WTC11 (cell line): ENCODE results near the gene MVD. TPM values are rescaled to one million over a fixed set of nuclear protein-coding genes. Genes with fewer than 3 reads are reported as not detected.

Experiments used
- ATAC-seq: fragments of 200-7000 bp; cut with Tn5 transposase; 2 replicates; pipeline ENCODE4 v1.10.0; 2021; ENCODE audit warnings: mild to moderate bottlenecking, moderate library complexity
- CTCF ChIA-PET: fragments of 300-600 bp; sonication (Branson Sonifier 250); formaldehyde crosslinking; loops from one replicate; lab custom pipeline; 2021; ENCODE audit warnings: antibody characterized with exemption; lab: Charles Lee
- POLR2A ChIA-PET: fragments of 350-600 bp; sonication (Branson Sonifier 250); formaldehyde crosslinking; loops from one replicate; lab custom pipeline; 2021; ENCODE audit warnings: antibody characterized with exemption; lab: Charles Lee
- DNase-seq: peaks from one replicate; pipeline ENCODE4 v3.0.0; 2021; ENCODE audit warnings: low spot score
- H3K27ac Mint-ChIP-seq: 2 replicates; pipeline ENCODE4 v1.8.0; 2021; ENCODE audit warnings: mixed read lengths
- H3K27me3 Mint-ChIP-seq: 2 replicates; pipeline ENCODE4 v1.8.0; 2021; ENCODE audit warnings: low read depth, mild to moderate bottlenecking, moderate library complexity, mixed read lengths
- H3K36me3 Mint-ChIP-seq: 2 replicates; pipeline ENCODE4 v1.8.0; 2021; ENCODE audit warnings: mixed read lengths
- H3K4me1 Mint-ChIP-seq: 2 replicates; pipeline ENCODE4 v1.8.0; 2022; ENCODE audit warnings: mixed read lengths
- H3K4me3 Mint-ChIP-seq: 2 replicates; pipeline ENCODE4 v1.8.0; 2021; ENCODE audit warnings: mild to moderate bottlenecking, moderate library complexity, mixed read lengths
- H3K9me3 Mint-ChIP-seq: 2 replicates; pipeline ENCODE4 v1.8.0; 2021; ENCODE audit warnings: mixed read lengths
- ATF1 ChIP-seq: sonication (generic); formaldehyde crosslinking; IDR thresholded peaks from 2 replicates; pipeline ENCODE4 v1.8.1; 2023; ENCODE audit warnings: mild to moderate bottlenecking, moderate library complexity, missing genetic modification reagents
- CREM ChIP-seq: sonication (generic); formaldehyde crosslinking; IDR thresholded peaks from 2 replicates; pipeline ENCODE4 v1.8.1; 2022; ENCODE audit warnings: mild to moderate bottlenecking, missing genetic modification reagents, moderate library complexity
- ETV6 ChIP-seq: sonication (generic); formaldehyde crosslinking; IDR thresholded peaks from 2 replicates; pipeline ENCODE4 v1.8.1; 2022; ENCODE audit warnings: mild to moderate bottlenecking, missing genetic modification reagents
- FOXK1 ChIP-seq: sonication (generic); formaldehyde crosslinking; IDR thresholded peaks from 2 replicates; pipeline ENCODE4 v1.8.0; 2022; ENCODE audit warnings: mild to moderate bottlenecking, moderate library complexity, missing genetic modification reagents
- GABPB1 ChIP-seq: sonication (generic); formaldehyde crosslinking; IDR thresholded peaks from 2 replicates; pipeline ENCODE4 v1.8.1; 2023; ENCODE audit warnings: mild to moderate bottlenecking, missing genetic modification reagents
- GRHL2 ChIP-seq: fragments of 250-450 bp; sonication (Bioruptor Pico); IDR thresholded peaks from 2 replicates; pipeline ENCODE4 v1.8.0; 2022; ENCODE audit warnings: mild to moderate bottlenecking, moderate library complexity; ENCODE audit not compliant: insufficient replicate concordance, severe bottlenecking
- RORB ChIP-seq: fragments of 250-450 bp; sonication (Bioruptor Pico); IDR thresholded peaks from 2 replicates; pipeline ENCODE4 v1.9.0; 2021; ENCODE audit warnings: mild to moderate bottlenecking
- TEAD1 ChIP-seq: sonication (generic); formaldehyde crosslinking; IDR thresholded peaks from 2 replicates; pipeline ENCODE4 v1.8.0; 2022; ENCODE audit warnings: mild to moderate bottlenecking, missing genetic modification reagents
- ZBTB21 ChIP-seq: sonication (generic); formaldehyde crosslinking; IDR thresholded peaks from 2 replicates; pipeline ENCODE4 v1.8.1; 2023; ENCODE audit warnings: mild to moderate bottlenecking, missing genetic modification reagents, borderline replicate concordance
- ZNF121 ChIP-seq: sonication (generic); formaldehyde crosslinking; IDR thresholded peaks from 2 replicates; pipeline ENCODE4 v1.8.0; 2023; ENCODE audit warnings: missing genetic modification reagents
- ZNF423 ChIP-seq: fragments of 250-450 bp; sonication (Bioruptor Pico); IDR thresholded peaks from 2 replicates; pipeline ENCODE4 v2.1.2; 2022; ENCODE audit warnings: mild to moderate bottlenecking, moderate library complexity
- total RNA-seq: library from RNA; stranded (reverse); gene quantifications from 3 replicates; pipeline ENCODE4 v1.2.3, GENCODE V29; 2021
- TF ChIP-seq, protein P1 (sequence below): sonication (generic); formaldehyde crosslinking; conservative IDR thresholded peaks from 2 replicates; pipeline ENCODE4 v1.8.1; 2023; ENCODE audit warnings: mild to moderate bottlenecking, low read depth, missing genetic modification reagents, moderate library complexity
- TF ChIP-seq, protein P2 (sequence below): sonication (generic); formaldehyde crosslinking; conservative IDR thresholded peaks from 2 replicates; pipeline ENCODE4 v1.8.1; 2022; ENCODE audit warnings: mild to moderate bottlenecking, missing genetic modification reagents
- TF ChIP-seq, protein P3 (sequence below): fragments of 250-450 bp; sonication (Bioruptor Pico); IDR thresholded peaks from 2 replicates; pipeline ENCODE4 v2.1.2; 2022; ENCODE audit warnings: mild to moderate bottlenecking, moderate library complexity
- TF ChIP-seq, protein P4 (sequence below): sonication (generic); formaldehyde crosslinking; IDR thresholded peaks from 2 replicates; pipeline ENCODE4 v1.8.1; 2023; ENCODE audit warnings: mild to moderate bottlenecking, moderate library complexity, missing genetic modification reagents
- TF ChIP-seq, protein P5 (sequence below): sonication (generic); formaldehyde crosslinking; IDR thresholded peaks from 2 replicates; pipeline ENCODE4 v1.8.1; 2023; ENCODE audit warnings: mild to moderate bottlenecking, missing genetic modification reagents, moderate library complexity
- TF ChIP-seq, protein P6 (sequence below): fragments of 250-450 bp; sonication (Bioruptor Pico); IDR thresholded peaks from 2 replicates; pipeline ENCODE4 v1.9.0; 2021; ENCODE audit warnings: mild to moderate bottlenecking
- TF ChIP-seq, protein P7 (sequence below): fragments of 250-450 bp; sonication (Bioruptor Pico); IDR thresholded peaks from 2 replicates; pipeline ENCODE4 v1.9.0; 2021; ENCODE audit warnings: mild to moderate bottlenecking

Gene MVD
- total RNA-seq, 1 experiment from 2014 or later = 113 TPM

DNA sequence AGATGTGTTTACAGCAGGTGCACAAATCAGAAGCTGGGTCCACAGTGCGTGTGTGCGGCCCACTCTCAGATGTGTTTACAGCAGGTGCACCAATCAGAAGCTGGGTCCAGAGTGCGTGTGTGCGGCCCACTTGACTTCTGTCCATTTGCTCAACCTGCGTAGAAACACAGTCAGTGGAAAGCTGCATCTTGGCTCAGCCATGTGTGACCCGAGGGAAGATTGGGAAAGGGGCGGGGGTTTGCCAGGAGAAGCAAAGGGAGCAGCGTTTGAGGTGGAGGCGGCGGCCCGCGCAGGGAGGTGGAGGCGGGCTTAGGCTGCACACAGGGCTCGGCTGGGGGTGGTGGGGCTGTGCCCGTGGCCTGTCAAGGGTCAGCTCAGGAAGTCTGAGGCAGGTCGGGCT is 47.7 kb upstream of the MVD start (continued):
- TF ChIP-seq, protein P1, sequence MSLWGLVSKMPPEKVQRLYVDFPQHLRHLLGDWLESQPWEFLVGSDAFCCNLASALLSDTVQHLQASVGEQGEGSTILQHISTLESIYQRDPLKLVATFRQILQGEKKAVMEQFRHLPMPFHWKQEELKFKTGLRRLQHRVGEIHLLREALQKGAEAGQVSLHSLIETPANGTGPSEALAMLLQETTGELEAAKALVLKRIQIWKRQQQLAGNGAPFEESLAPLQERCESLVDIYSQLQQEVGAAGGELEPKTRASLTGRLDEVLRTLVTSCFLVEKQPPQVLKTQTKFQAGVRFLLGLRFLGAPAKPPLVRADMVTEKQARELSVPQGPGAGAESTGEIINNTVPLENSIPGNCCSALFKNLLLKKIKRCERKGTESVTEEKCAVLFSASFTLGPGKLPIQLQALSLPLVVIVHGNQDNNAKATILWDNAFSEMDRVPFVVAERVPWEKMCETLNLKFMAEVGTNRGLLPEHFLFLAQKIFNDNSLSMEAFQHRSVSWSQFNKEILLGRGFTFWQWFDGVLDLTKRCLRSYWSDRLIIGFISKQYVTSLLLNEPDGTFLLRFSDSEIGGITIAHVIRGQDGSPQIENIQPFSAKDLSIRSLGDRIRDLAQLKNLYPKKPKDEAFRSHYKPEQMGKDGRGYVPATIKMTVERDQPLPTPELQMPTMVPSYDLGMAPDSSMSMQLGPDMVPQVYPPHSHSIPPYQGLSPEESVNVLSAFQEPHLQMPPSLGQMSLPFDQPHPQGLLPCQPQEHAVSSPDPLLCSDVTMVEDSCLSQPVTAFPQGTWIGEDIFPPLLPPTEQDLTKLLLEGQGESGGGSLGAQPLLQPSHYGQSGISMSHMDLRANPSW (CRISPR knock-in tag) = no peak
- no peak for TF ChIP-seq FOXK1 (CRISPR knock-in tag)
- TF ChIP-seq, all 79 proteins: peak for 0

DNA sequence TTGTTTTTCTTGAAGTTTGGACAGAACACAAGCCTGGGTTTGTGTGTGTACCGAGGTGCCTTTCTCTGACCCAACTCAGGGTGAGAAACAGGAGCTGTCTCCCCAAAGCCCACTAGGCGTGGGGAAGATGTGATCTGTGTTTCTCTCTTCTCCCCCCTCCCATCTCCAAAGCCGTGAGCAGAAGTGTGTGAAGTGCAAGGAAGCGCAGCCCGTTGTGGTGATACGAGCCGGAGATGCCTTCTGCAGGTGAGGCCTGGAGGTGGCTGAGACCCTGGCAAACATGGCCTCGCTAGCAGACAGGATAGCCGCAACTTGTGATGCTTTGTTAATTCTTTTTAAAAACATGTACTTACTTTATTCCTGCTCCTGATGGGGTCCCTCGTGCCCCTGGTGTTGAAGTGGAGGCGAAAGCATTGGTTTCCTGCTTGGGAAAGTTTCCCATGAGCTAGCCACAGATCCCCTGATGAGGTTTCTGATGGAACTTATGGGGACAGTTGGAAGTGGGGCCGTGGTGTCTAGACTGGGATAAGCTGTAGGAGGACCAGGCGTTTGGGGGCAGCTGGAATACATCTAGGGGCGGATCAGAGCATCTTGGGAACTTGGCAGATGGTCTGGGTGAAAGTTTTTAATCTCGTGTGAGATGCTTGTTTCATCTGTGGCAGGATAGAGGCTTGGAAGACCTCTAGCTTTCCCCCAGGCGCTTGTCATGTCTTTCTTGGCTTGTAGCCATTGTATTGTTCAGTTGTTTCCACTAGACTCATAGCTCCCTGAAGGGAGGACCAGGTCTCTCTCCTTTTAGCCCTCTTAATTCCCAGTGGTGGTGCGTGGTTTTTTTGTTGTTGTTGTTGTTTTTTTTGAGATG is 44.3 kb upstream of the MVD start:
- Mint-ChIP-seq H3K9me3 (no peaks in the 10 kb centered on the region), H3K27me3 (no peaks in the 10 kb centered on the region), H3K4me1 (peaks cover 19% of the 10 kb centered on the region), H3K27ac (peak overlapping the region; percentile 42), H3K4me3 (peak overlapping the region; percentile 85), H3K36me3 (no peaks in the 10 kb centered on the region)
- ChIA-PET CTCF (interaction anchor here (0.6 to 6.8 kb wide), 3 partner anchors 30 to 142 kb away, joined by 3 to 46 read pairs (median 3); no protein-coding TSS in a partner anchor), POLR2A (no interaction called here)
- ATAC-seq (no peak), DNase-seq (no peak)
- no peak for TF ChIP-seq ZNF423 (CRISPR knock-in tag)
- no peak for TF ChIP-seq ZNF121 (CRISPR knock-in tag)
- TF ChIP-seq ATF1 (CRISPR knock-in tag) = no peak

DNA sequence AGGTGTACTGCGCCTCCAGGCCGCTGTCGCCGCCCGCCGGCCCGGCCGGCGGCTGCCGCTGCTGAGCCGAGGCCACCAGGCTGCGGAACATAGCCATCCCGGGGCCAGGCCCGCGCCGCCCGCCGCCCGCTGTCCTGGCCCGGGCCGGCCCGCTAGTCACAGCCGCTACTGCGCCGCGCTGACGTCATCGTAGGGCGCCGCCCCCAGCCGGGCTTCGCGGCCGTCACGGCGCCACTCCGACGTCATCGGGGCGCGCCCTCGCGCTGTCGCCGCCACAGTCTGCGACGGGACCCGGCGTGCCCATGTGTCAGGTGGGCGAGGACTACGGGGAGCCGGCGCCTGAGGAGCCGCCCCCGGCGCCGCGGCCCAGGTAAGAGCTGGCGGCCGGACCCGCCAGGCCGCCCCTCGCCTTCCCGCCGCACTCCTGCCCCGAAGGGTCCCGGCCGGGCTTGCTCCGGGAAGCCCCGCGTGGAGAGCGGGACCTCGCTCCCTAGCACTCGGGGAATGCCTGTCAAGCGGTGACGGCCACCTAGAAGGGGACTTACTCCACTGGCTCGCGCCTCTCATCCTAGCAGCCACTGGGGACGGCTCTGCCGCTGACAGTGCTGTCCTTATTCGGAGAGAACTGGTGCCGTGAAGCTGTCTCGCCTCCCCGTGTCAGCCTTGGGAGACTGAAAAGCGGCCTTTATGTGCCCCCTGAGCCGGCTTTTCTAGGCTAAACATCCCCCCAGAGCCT is 43.5 kb upstream of the MVD start, which contains the start of the genes CTU2 and RNF166:
Gene CTU2, plus strand, starts transcription at position 275 of the 736 bp plus-strand sequence. Its CDS starts 28 bp downstream, at position 303.
Gene RNF166, minus strand, starts transcription at position 180 of the 736 bp plus-strand sequence. Its CDS starts 83 bp downstream, at position 97.
- no peaks in the 10 kb centered on the region for H3K27me3 Mint-ChIP-seq
- H3K9me3 Mint-ChIP-seq = no peaks in the 10 kb centered on the region
- H3K4me1 Mint-ChIP-seq = peaks cover 19% of the 10 kb centered on the region
- H3K4me3 Mint-ChIP-seq = peak within 1 kb of the TSS; percentile 85
- peak; percentile 84 for ATAC-seq
- H3K27ac Mint-ChIP-seq = peak within 1 kb of the TSS; percentile 42
- H3K36me3 Mint-ChIP-seq = no peaks in the 10 kb centered on the region
- POLR2A ChIA-PET = no interaction called here
- CTCF ChIA-PET = interaction anchor here (0.6 to 6.8 kb wide), 3 partner anchors 21 to 34 kb away, joined by 3 to 46 read pairs (median 6); no protein-coding TSS in a partner anchor
- peak; percentile 90 for DNase-seq
- TF ChIP-seq ETV6 (CRISPR knock-in tag) (peak; percentile 86; the same call in 1 of the 2 replicates), GABPB1 (peak; percentile 57; the same call in 1 of the 2 replicates), ZBTB21 (peak; percentile 97), TEAD1 (peak; percentile 73), CREM (CRISPR knock-in tag) (peak; percentile 100), ATF1 (CRISPR knock-in tag) (peak; percentile 94; the same call in 1 of the 2 replicates), GRHL2 (CRISPR knock-in tag) (no peak), RORB (CRISPR knock-in tag) (no peak), FOXK1 (CRISPR knock-in tag) (peak; percentile 99)
- TF ChIP-seq, protein P2, sequence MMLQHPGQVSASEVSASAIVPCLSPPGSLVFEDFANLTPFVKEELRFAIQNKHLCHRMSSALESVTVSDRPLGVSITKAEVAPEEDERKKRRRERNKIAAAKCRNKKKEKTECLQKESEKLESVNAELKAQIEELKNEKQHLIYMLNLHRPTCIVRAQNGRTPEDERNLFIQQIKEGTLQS (CRISPR knock-in tag) = no peak
- TF ChIP-seq, protein P3, sequence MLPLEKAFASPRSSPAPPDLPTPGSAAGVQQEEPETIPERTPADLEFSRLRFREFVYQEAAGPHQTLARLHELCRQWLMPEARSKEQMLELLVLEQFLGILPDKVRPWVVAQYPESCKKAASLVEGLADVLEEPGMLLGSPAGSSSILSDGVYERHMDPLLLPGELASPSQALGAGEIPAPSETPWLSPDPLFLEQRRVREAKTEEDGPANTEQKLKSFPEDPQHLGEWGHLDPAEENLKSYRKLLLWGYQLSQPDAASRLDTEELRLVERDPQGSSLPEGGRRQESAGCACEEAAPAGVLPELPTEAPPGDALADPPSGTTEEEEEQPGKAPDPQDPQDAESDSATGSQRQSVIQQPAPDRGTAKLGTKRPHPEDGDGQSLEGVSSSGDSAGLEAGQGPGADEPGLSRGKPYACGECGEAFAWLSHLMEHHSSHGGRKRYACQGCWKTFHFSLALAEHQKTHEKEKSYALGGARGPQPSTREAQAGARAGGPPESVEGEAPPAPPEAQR (CRISPR knock-in tag) = no peak
- TF ChIP-seq, protein P4, sequence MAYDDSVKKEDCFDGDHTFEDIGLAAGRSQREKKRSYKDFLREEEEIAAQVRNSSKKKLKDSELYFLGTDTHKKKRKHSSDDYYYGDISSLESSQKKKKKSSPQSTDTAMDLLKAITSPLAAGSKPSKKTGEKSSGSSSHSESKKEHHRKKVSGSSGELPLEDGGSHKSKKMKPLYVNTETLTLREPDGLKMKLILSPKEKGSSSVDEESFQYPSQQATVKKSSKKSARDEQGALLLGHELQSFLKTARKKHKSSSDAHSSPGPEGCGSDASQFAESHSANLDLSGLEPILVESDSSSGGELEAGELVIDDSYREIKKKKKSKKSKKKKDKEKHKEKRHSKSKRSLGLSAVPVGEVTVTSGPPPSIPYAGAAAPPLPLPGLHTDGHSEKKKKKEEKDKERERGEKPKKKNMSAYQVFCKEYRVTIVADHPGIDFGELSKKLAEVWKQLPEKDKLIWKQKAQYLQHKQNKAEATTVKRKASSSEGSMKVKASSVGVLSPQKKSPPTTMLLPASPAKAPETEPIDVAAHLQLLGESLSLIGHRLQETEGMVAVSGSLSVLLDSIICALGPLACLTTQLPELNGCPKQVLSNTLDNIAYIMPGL (CRISPR knock-in tag) = peak; percentile 90
- TF ChIP-seq, protein P5, sequence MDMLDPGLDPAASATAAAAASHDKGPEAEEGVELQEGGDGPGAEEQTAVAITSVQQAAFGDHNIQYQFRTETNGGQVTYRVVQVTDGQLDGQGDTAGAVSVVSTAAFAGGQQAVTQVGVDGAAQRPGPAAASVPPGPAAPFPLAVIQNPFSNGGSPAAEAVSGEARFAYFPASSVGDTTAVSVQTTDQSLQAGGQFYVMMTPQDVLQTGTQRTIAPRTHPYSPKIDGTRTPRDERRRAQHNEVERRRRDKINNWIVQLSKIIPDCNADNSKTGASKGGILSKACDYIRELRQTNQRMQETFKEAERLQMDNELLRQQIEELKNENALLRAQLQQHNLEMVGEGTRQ (CRISPR knock-in tag) = peak; percentile 85
- TF ChIP-seq, protein P6, sequence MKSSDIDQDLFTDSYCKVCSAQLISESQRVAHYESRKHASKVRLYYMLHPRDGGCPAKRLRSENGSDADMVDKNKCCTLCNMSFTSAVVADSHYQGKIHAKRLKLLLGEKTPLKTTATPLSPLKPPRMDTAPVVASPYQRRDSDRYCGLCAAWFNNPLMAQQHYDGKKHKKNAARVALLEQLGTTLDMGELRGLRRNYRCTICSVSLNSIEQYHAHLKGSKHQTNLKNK (CRISPR knock-in tag) = no peak
- TF ChIP-seq, protein P7, sequence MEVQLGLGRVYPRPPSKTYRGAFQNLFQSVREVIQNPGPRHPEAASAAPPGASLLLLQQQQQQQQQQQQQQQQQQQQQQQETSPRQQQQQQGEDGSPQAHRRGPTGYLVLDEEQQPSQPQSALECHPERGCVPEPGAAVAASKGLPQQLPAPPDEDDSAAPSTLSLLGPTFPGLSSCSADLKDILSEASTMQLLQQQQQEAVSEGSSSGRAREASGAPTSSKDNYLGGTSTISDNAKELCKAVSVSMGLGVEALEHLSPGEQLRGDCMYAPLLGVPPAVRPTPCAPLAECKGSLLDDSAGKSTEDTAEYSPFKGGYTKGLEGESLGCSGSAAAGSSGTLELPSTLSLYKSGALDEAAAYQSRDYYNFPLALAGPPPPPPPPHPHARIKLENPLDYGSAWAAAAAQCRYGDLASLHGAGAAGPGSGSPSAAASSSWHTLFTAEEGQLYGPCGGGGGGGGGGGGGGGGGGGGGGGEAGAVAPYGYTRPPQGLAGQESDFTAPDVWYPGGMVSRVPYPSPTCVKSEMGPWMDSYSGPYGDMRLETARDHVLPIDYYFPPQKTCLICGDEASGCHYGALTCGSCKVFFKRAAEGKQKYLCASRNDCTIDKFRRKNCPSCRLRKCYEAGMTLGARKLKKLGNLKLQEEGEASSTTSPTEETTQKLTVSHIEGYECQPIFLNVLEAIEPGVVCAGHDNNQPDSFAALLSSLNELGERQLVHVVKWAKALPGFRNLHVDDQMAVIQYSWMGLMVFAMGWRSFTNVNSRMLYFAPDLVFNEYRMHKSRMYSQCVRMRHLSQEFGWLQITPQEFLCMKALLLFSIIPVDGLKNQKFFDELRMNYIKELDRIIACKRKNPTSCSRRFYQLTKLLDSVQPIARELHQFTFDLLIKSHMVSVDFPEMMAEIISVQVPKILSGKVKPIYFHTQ = no peak
